Kidney (tissue), 14 donors: ENCODE results near the gene NMT2. TPM values are rescaled to one million over a fixed set of nuclear protein-coding genes. Genes with fewer than 3 reads are reported as not detected.

Source experiments
- DNase-seq, 5 donors: peaks; one replicate each; pipeline ENCODE4 v3.0.0-alpha.2; 2013 to 2020
- FAIRE-seq: peaks from 2 replicates; lab custom pipeline; 2012; peaks lifted over from hg19 to GRCh38; lab: Jason Lieb, UNC
- H3K27ac ChIP-seq, 2 donors: one replicate each; pipeline ENCODE4 v1.7.0; 2013; ENCODE audit warnings: low read depth in 2 of 2, low read length in 2 of 2, inconsistent platforms in 1 of 2
- H3K27me3 ChIP-seq: one replicate; pipeline ENCODE4 v1.7.1; 2013; ENCODE audit warnings: low read length, inconsistent platforms; ENCODE audit not compliant: control insufficient read depth, insufficient read depth
- H3K36me3 ChIP-seq, 3 donors: one replicate each; pipeline versions ENCODE4 v1.7.0 to v1.7.1; 2013; ENCODE audit warnings: low read length in 3 of 3, control low read depth in 1 of 3, inconsistent platforms in 1 of 3; ENCODE audit not compliant: insufficient read depth in 3 of 3, control insufficient read depth in 2 of 3
- H3K4me1 ChIP-seq, 3 donors: one replicate each; pipeline versions ENCODE4 v1.7.0 to v1.7.1; 2013; ENCODE audit warnings: low read length in 3 of 3, inconsistent platforms in 1 of 3, low read depth in 1 of 3; ENCODE audit not compliant: control insufficient read depth in 2 of 3, insufficient read depth in 2 of 3
- H3K4me3 ChIP-seq, 3 donors: one replicate each; pipeline versions ENCODE4 v1.7.0 to v1.8.1; 2013; ENCODE audit warnings: low read length in 3 of 3, control low read depth in 1 of 3, inconsistent platforms in 1 of 3
- H3K9ac ChIP-seq, 3 donors: one replicate each; pipeline versions ENCODE4 v1.7.0 to v1.7.1; 2013; ENCODE audit warnings: low read length in 3 of 3, control low read depth in 1 of 3, inconsistent platforms in 1 of 3
- H3K9me3 ChIP-seq, 3 donors: one replicate each; pipeline versions ENCODE4 v1.7.0 to v1.7.1; 2013; ENCODE audit warnings: low read length in 3 of 3, control low read depth in 1 of 3, inconsistent platforms in 1 of 3; ENCODE audit not compliant: control insufficient read depth in 2 of 3, insufficient read depth in 1 of 3
- intact Hi-C: fragments of 100-400 bp; cut with DNase I; formaldehyde crosslinking; loops from one replicate; pipeline ENCODE4 v1.11.1; 2022
- polyA plus RNA-seq: library from polyadenylated mRNA; stranded (reverse); fragments of 350-450 nt; fragmentation: Illumina TruSeq; extraction: RNeasy Lipid Tissue Mini Kit (QIAGEN cat#74804); gene quantifications from one replicate; pipeline ENCODE4 v1.2.3, GENCODE V29; 2014; ENCODE audit warnings: low read depth, low replicate concordance; ENCODE audit not compliant: insufficient read depth
- total RNA-seq: library from RNA; stranded (reverse); fragmentation: NEBNext Ultra II Directional; extraction: Animal tissue kit (Norgen Biotek cat#: 25700); gene quantifications from one replicate; pipeline ENCODE4 v1.2.1, GENCODE V29; 2021
- TF ChIP-seq, protein P1 (sequence below): IDR thresholded peaks from 3 replicates; pipeline ENCODE4 v1.5.1; 2012; ENCODE audit warnings: mild to moderate bottlenecking, moderate library complexity, borderline replicate concordance; ENCODE audit not compliant: insufficient read depth; ENCODE audit errors: extremely low read depth
- donor health status: control.
- donor health status: control.
- donor health status: control.
- donor health status: control.
- donor health status: control.
- donor health status: DM: yes; HTN: yes; CAD: no.
- donor health status: Normal renal cell carcinoma (clear cell type).

The NMT2 gene
- total and polyA plus RNA-seq, 2 donors from 2014 or later = 11.7 to 19.8 TPM

- no peaks in the 10 kb centered on the region for H3K9me3 ChIP-seq
- no peak overlapping the region for H3K4me3 ChIP-seq
- TF ChIP-seq, protein P1, sequence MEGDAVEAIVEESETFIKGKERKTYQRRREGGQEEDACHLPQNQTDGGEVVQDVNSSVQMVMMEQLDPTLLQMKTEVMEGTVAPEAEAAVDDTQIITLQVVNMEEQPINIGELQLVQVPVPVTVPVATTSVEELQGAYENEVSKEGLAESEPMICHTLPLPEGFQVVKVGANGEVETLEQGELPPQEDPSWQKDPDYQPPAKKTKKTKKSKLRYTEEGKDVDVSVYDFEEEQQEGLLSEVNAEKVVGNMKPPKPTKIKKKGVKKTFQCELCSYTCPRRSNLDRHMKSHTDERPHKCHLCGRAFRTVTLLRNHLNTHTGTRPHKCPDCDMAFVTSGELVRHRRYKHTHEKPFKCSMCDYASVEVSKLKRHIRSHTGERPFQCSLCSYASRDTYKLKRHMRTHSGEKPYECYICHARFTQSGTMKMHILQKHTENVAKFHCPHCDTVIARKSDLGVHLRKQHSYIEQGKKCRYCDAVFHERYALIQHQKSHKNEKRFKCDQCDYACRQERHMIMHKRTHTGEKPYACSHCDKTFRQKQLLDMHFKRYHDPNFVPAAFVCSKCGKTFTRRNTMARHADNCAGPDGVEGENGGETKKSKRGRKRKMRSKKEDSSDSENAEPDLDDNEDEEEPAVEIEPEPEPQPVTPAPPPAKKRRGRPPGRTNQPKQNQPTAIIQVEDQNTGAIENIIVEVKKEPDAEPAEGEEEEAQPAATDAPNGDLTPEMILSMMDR = no peak
- no peak overlapping the region for H3K9ac ChIP-seq
- H3K36me3 ChIP-seq = peaks cover 10 to 19% (median 12%) of the 10 kb centered on the region in 3 donors
- intact Hi-C loops = no loop called here
- H3K27me3 ChIP-seq = no peaks in the 10 kb centered on the region
- no peak for DNase-seq
- H3K4me1 ChIP-seq = no peaks in the 10 kb centered on the region
- no peak overlapping the region for H3K27ac ChIP-seq
- FAIRE-seq = no peak
Observed at GRCh38 chr10:15120523-15120922, 48.0 kb downstream of the NMT2 start.

DNA sequence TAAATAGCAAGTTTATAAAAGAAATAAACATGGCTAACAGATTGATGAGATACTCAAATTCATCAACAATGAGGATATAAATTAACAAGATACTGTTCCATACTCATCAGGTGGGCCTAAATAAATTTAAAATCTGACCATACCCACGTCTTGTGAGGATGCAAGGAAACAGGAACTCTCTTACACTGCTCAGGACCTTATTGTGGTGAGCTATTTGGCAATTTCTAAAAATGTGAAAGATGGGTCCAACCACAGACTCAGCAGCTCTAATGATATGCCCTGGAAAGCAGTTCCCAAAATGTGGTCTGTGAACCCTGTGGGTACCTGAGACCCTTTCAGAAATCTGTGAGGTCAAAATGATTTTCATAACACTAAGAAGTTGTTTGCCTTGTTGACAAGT is 49.9 kb downstream of the NMT2 start:
- TF ChIP-seq, protein P1 = no peak
- no peaks in the 10 kb centered on the region for H3K4me1 ChIP-seq
- no peaks in the 10 kb centered on the region for H3K27me3 ChIP-seq
- no peak for DNase-seq
- FAIRE-seq = no peak
- intact Hi-C loops = no loop called here
- H3K27ac ChIP-seq = no peak overlapping the region
- no peak overlapping the region for H3K9ac ChIP-seq
- no peaks in the 10 kb centered on the region for H3K9me3 ChIP-seq
- H3K4me3 ChIP-seq = no peak overlapping the region
- H3K36me3 ChIP-seq = peaks cover 7 to 24% (median 8%) of the 10 kb centered on the region in 3 donors

DNA sequence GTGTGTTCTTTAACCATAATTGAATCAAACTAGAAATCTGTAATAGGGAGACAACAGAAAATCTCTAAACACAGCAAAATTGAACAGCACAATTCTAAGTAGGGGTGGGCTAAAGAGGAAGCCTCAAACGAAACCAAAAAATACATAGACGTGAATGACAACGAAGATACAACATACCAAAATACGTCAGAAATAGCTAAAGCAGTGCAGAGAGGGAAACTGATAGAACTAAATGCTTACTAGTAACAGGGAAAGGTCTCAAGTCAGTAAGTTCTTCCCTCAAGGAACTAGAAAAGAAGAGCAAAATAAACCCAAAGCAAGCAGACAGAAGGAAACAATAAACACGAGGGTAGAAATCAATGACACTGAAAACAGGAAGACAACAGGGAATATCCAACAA is 52.3 kb downstream of the NMT2 start:
- Histone ChIP-seq H3K9me3 (no peaks in the 10 kb centered on the region), H3K36me3 (peaks cover 7 to 26% (median 8%) of the 10 kb centered on the region in 3 donors), H3K27ac (no peak overlapping the region), H3K4me3 (no peak overlapping the region), H3K9ac (no peak overlapping the region), H3K27me3 (no peaks in the 10 kb centered on the region), H3K4me1 (no peaks in the 10 kb centered on the region)
- TF ChIP-seq, protein P1 = no peak
- DNase-seq (no peak), FAIRE-seq (no peak)
- intact Hi-C loops = no loop called here

DNA sequence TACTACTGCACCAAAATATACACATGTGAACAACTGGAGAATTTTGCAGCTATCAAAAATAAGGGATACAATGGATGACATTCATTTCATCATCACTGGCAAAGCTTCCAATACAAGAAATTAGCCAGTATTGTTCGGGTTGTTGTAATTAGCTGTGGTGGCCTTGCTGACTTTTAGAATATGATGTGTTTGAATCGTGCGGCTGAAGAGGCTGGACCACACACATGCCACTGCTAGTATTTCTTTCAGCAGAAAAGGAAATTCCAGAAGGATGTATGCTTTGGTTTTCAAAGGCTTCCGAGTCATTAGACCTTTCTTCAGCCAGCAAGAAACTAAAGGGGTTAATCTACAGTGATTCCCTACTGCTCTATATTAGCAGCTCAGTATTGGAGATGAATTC is 54.7 kb downstream of the NMT2 start:
- TF ChIP-seq, protein P1 = no peak
- Histone ChIP-seq H3K27me3 (no peaks in the 10 kb centered on the region), H3K9me3 (no peaks in the 10 kb centered on the region), H3K4me3 (no peak overlapping the region), H3K9ac (no peak overlapping the region), H3K36me3 (peaks cover 2 to 14% (median 5%) of the 10 kb centered on the region in 3 donors), H3K4me1 (no peaks in the 10 kb centered on the region), H3K27ac (no peak overlapping the region)
- intact Hi-C loops = no loop called here
- FAIRE-seq (no peak), DNase-seq (no peak)
